Panc1 (cell line): ENCODE data around the gene PSG5. TPM values are rescaled to one million over a fixed set of nuclear protein-coding genes. Genes with fewer than 3 reads are reported as not detected.
"Not testable (repeated sequence)": the region's sequence is repeated elsewhere in the genome, so short reads cannot be mapped to it uniquely, and the experiment has no call there.

Experiments
- ATAC-seq: fragments of 200-7000 bp; cut with Tn5 transposase; 2 replicates; pipeline ENCODE4 v1.9.1; 2020; ENCODE audit warnings: mild to moderate bottlenecking, moderate library complexity
- BruUV-seq: library from RNA; stranded (reverse); fragments of 400-500 nt; replicated peaks from 2 replicates; lab custom pipeline; 2021; lab: Mats Ljungman, UMichigan
- CTCF ChIA-PET: fragments of 300-600 bp; sonication (Branson Sonifier 250); formaldehyde crosslinking; loops from one replicate; lab custom pipeline; 2022; ENCODE audit warnings: antibody characterized with exemption; lab: Charles Lee
- POLR2A ChIA-PET: fragments of 300-600 bp; sonication (Branson Sonifier 250); formaldehyde crosslinking; loops from one replicate; lab custom pipeline; 2022; ENCODE audit warnings: antibody characterized with exemption; lab: Charles Lee
- DNase-seq: peaks from one replicate; pipeline ENCODE4 v3.0.0-alpha.2; 2010; ENCODE audit warnings: low read depth, low spot score
- H3K27ac ChIP-seq: 2 replicates; pipeline ENCODE4 v1.5.1; 2011; ENCODE audit warnings: mild to moderate bottlenecking, low read length, inconsistent platforms
- H3K27me3 ChIP-seq: fragments of 200-500 bp; sonication (Bioruptor generic); 2 replicates; pipeline ENCODE4 v1.6.0; 2014; ENCODE audit warnings: low read length, inconsistent platforms; ENCODE audit not compliant: control insufficient read depth, insufficient read depth
- H3K36me3 ChIP-seq: fragments of 200-500 bp; sonication (Bioruptor generic); 2 replicates; pipeline ENCODE4 v1.5.1; 2014; ENCODE audit warnings: inconsistent platforms, mild to moderate bottlenecking, low read length, moderate library complexity; ENCODE audit not compliant: control insufficient read depth, insufficient read depth
- H3K4me1 ChIP-seq: 2 replicates; pipeline ENCODE4 v1.5.1; 2011; ENCODE audit warnings: inconsistent platforms, mild to moderate bottlenecking, low read length, moderate library complexity; ENCODE audit not compliant: control insufficient read depth, insufficient read depth
- H3K4me3 ChIP-seq, 2 experiments: 2 replicates each; pipeline ENCODE4 v1.5.1; 2011 to 2012; ENCODE audit warnings: low read depth in 2 of 2, low read length in 2 of 2, mild to moderate bottlenecking in 2 of 2, inconsistent platforms in 1 of 2, moderate library complexity in 1 of 2
- H3K9me3 ChIP-seq: fragments of 200-500 bp; sonication (Bioruptor generic); 2 replicates; pipeline ENCODE4 v1.5.1; 2014; ENCODE audit warnings: low read depth, mild to moderate bottlenecking, inconsistent platforms, low read length, moderate library complexity; ENCODE audit not compliant: control insufficient read depth, insufficient read depth
- CTCF ChIP-seq: fragments of 450-650 bp; IDR thresholded peaks from 2 replicates; pipeline ENCODE4 v1.5.1; 2017; ENCODE audit warnings: mild to moderate bottlenecking
- POLR2AphosphoS5 ChIP-seq: IDR thresholded peaks from 2 replicates; pipeline ENCODE4 v1.6.1; 2012; ENCODE audit warnings: mild to moderate bottlenecking, low read depth, low read length, moderate library complexity
- REST ChIP-seq, 2 experiments: IDR thresholded peaks; 2 replicates each; pipeline ENCODE4 v1.6.1; 2011 to 2012; ENCODE audit warnings: low read depth in 2 of 2, control low read depth in 1 of 2, low read length in 1 of 2, mild to moderate bottlenecking in 1 of 2, moderate library complexity in 1 of 2; ENCODE audit not compliant: insufficient read depth in 1 of 2
- SIN3A ChIP-seq: IDR thresholded peaks from 2 replicates; pipeline ENCODE4 v1.6.1; 2012; ENCODE audit warnings: low read depth, mild to moderate bottlenecking, low read length, moderate library complexity, borderline replicate concordance; ENCODE audit not compliant: insufficient read depth
- TCF7L2 ChIP-seq: IDR thresholded peaks from 2 replicates; pipeline ENCODE4 v1.6.1; 2011; ENCODE audit warnings: mild to moderate bottlenecking, low read depth, low read length, inconsistent platforms
- in situ Hi-C: cut with HindIII; loops from 2 replicates; pipeline ENCODE4 v1.10.0; 2016; ENCODE audit warnings: low sequenced_read_pairs, low pct_unique_long_range_greater_than_20kb
- intact Hi-C: fragments of 100-400 bp; cut with micrococcal nuclease; formaldehyde crosslinking; loops from one replicate; pipeline ENCODE4 v1.10.0; 2022; ENCODE audit not compliant: unreplicated experiment
- total RNA-seq: library from RNA; stranded (reverse); gene quantifications from one replicate; pipeline ENCODE4 v1.2.1, GENCODE V29; 2021; ENCODE audit not compliant: unreplicated experiment

PSG5 gene
- total RNA-seq, 1 experiment from 2014 or later, result not detected

GRCh38 chr19:43226986-43227385 is 40.6 kb upstream of the PSG5 start:
- DNase-seq, H3K27me3 ChIP-seq, POLR2A ChIA-PET, BruUV-seq, H3K36me3 ChIP-seq, H3K4me1 ChIP-seq, H3K4me3 ChIP-seq, H3K27ac ChIP-seq, H3K9me3 ChIP-seq, CTCF ChIA-PET, in situ Hi-C loops: not testable (repeated sequence)
- intact Hi-C loops, result loop anchor here (5.0 to 10.0 kb wide), 2 partner anchors 45 to 122 kb away; no protein-coding TSS in a partner anchor
- peak; percentile 38; the same call in 1 of the 2 replicates for TF ChIP-seq CTCF
- ATAC-seq, result 0 out of 2 replicates have a peak, but pooled peaks have one; percentile 66

- BruUV-seq, result no TSS peak
- Histone ChIP-seq H3K27me3 (no peaks in the 10 kb centered on the region), H3K9me3 (no peaks in the 10 kb centered on the region), H3K36me3 (no peaks in the 10 kb centered on the region), H3K4me3 (no peak overlapping the region), H3K27ac (no peak overlapping the region), H3K4me1 (no peaks in the 10 kb centered on the region; the same call in 1 of the 2 replicates)
- ATAC-seq (no peak), DNase-seq (no peak)
- TF ChIP-seq SIN3A, result no peak
- TF ChIP-seq REST (IDR thresholded peaks at IDR 0.05; ENCODE audit: insufficient read depth in 1 of 2, low read depth in 2 of 2, low read length in 1 of 2), result no peak
- TF ChIP-seq CTCF, result no peak
- TF ChIP-seq POLR2AphosphoS5, result no peak
- no peak for TF ChIP-seq TCF7L2
- intact Hi-C loops (loop anchor here (5.0 to 10.0 kb wide), 2 partner anchors 47 to 120 kb away; no protein-coding TSS in a partner anchor), in situ Hi-C loops (no loop called here)
- ChIA-PET POLR2A (interaction anchor here (0.9 kb wide), 1 partner anchor 122 kb away, joined by 3 read pairs; no protein-coding TSS in a partner anchor), CTCF (no interaction called here)
Observed at GRCh38 chr19:43224855-43225253, 38.5 kb upstream of the PSG5 start.
